ENCODE measurements around the gene TPO.
"Not testable (repeated sequence)": the region's sequence is repeated elsewhere in the genome, so short reads cannot be mapped to it uniquely, and the experiment has no call there.

The TPO gene

DNA sequence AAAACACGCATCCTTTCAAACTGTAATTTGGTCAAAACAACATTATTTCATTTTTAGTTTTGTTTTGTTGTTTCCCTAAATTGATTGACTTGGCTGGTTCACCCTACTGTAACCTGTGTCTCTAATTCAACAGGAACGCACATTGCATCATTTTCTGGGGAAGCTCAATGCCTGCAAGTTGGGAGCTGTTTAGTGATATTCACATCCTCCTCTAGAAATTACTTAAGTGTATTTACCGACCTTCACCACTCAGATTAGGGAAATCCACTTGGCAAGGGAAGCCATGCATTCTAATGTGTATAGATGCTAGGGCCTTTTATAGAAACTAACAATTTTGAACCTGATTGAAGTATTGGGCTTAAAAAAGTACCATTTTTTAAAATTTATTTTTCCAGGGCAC, 7.3 kb upstream of the TPO start:
- no peak for DNase-seq (ENCODE audit: low read depth)

DNA sequence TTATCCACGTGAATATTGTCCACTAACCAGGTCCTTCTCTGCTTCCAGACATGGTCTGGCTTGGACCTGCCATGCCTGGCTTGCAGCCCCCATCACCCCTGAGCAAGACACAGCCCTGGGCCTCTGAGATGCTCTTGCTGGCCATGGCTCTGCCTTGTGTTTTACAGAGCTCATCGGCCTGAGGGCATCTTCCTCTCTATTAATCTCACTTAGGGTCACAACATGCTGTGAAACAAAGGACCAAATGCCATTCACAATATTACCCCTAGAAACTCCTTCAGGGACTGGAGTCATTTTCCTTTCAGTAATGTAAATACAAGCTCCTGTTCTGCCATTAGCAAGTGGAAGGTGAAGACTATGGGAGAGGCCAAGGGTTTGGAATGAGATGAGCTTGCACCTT, 6.8 kb upstream of the TPO start:
- DNase-seq (ENCODE audit: low read depth): no peak

DNA sequence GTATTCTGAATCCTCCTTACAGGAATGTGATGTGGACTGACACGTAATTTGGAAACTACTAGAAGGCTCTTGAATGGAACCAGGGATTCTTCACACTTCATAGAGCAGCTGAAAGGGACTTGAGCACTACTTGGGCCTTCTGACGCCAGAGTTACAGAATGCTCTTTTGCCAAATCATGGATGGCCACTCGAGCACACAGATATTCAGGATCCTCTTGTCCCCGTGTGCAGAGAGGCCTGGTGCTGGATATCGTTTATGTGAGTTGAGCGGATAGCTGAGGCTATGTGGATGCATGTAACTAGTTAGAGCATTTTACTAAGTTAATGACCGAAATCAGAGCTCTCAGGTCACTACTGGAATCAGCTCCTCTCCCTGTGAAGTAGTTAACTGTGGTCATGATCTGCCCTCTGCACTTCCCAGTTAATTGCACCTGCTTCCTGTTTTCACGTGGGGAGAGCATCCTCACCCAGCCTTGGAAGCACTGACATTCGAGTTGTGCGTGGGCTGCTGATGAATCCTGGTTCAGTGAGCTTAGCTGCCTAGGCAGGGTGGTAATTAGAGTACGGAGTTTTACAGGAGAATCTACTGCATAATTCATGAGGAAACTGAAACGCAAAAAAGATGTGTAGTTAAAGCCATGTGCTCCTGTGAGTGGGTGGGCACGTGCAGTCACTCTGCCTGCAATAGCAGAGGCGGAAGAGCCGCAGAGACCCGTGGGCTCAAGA, 5.2 kb upstream of the TPO start:
- DNase-seq (ENCODE audit: low read depth): no peak

DNA sequence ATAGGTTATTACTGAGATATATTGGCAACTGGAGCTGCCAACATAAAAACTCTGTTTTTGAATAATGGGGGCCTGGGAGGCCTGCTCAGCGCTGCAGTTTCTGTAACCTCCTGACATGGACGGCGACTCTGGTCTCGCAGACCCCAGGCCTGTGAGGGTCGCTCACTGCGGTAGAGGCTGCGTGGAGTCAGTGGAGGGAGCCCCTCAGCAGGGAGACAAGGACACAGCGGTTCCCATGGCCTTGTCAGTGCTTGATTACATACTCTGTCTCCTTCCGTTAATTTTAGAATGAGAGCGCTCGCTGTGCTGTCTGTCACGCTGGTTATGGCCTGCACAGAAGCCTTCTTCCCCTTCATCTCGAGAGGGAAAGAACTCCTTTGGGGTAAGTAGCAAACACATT, 858 bp downstream of the TPO start:
- no peak for DNase-seq (ENCODE audit: low read depth)

DNA sequence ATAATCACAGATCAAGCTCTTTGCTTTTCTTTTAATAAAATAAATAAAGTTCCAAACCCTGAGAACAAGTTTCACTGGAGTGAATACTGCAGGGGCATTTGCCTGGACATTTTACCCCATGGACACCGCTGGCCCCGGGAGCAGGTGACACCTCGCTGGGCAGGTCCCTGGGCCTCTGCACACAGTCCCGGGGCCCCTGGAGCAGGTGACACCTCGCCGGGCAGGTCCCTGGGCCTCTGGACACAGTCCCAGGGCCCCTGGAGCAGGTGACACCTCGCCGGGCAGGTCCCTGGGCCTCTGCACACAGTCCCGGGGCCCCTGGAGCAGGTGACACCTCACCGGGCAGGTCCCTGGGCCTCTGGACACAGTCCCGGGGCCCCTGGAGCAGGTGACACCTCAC, 1.6 kb downstream of the TPO start:
- DNase-seq (ENCODE audit: low read depth): not testable (repeated sequence)

DNA sequence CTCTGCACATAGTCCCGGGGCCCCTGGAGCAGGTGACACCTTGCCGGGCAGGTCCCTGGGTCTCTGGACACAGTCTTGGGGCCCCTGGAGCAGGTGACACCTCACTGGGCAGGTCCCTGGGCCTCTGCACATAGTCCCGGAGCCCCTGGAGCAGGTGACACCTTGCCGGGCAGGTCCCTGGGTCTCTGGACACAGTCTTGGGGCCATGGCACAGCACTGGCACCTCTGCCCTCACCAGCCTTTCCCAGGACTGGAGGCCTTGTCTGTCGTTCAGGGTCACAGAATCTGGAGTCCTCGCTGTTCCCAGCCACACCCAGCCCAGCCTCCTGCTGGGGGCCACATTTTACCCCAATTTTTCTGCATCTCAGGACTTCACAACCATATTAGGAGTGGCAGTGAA, 2.2 kb downstream of the TPO start:
- no peak for DNase-seq (ENCODE audit: low read depth)

DNA sequence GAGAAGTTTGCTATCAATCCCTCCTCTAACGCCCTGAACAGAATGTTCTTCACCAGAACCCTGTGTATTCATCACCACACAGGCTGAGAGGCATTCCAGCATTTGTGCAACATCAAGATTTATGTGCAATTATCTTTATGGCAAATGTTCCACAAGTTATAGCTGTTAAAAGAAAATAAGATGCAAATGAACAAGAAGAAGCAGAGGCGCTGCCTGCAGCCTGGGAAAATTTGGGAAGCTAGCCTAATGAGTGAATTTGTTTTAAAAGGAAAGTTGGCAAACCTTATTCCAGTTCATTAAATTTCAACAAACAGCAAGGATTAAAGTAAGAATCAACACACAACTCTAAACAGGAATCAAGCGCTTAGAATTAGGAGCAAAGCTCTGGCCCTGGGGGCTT, 5.3 kb downstream of the TPO start:
- no peak for DNase-seq (ENCODE audit: low read depth)

DNA sequence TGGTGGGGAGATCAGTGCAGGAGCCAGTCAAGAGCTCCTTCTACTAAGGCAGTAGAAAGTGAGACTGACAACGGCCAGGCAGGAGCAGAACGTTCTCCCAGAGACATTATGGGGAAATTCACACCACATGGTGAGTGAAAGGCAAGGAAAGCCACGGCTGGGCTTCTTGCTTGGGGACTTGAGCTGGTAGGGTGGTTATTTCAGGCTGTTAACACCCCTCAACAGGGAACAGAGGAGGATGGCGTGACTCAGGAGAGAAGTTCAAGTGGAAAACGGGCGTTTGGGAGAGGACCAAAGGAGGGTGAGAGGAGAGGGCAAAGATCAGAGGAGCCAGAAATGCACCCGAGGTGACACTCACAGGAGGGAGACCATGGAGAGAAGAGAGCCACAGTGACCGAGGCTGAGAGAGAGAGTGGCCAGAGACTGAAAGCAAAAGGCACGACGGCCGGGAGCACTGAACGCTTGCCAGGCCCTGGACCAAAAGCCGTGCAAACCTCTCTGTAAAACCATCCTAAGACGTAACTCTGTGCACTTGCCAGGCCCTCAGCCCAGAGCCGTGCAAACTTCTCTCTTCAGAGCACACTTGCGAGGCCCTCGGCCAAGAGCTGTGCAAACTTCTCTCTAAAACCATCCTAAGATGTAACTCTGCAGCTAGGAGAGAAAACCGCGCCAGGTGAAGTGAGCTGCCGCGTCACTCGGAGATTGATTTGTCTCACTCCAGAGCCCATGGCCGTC, 7.7 kb downstream of the TPO start:
- no peak for DNase-seq (ENCODE audit: low read depth)

DNA sequence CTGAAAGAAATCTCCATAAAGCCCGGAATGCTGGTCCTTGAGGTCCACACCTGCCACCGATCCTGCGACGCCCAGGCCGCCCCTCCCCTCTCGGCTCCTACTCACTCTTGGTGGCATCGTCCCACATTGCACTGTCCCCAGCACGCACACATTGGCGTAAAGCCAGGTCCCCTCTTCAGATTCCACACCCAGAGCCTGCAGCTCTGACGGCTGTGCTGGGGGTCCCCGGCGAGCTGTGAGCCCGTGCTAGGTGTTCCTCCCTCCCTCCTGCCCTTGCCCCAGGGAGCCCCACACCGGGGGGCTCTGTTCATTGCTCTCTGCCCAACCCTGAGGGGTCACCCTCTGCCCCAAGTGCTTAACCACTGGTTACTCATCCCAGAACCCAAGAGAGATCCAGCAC, 8.5 kb downstream of the TPO start:
- no peak for DNase-seq (ENCODE audit: low read depth)

DNA sequence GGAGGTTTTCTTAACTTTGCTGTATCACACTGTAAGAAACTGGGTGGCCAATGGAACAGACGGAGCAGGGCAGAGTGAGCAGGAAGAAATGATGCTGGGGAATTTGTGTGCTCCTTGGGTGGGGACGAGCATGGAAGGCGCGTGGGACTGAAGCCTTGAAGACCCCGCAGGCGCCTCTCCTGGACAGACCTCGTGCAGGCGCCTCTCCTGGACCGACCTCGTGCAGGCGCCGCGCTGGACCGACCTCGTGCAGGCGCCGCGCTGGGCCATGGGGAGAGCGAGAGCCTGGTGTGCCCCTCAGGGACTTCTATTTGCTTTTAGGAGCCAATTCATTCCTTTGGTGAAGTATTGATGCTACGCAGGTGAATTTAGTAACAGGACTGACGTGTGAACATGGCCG, 8.9 kb downstream of the TPO start:
- no peak for DNase-seq (ENCODE audit: low read depth)

DNA sequence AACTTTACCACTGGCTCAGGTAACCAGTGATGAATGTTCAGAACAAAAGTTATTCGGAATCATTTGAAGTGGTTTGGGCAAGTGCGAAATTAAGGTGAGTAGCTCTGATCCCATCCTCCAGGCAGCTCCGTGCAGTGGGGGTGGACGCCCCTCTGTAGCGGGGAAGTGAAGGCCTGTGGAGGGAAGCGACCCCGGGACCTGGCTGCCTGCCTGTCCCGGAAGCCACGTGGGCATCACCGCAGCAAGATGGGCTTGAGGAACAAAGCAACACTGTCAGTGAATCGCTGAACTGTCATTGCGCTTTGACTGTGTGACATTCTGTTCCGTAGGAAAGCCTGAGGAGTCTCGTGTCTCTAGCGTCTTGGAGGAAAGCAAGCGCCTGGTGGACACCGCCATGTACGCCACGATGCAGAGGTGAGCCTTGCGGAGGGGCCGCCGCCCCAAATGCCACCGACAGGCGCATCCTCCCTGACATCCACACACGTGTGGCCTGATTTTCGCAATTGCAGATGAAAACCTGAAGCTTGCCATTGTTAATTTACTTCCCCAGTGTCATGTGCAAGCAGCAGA, 9.5 kb downstream of the TPO start:
- no peak for DNase-seq (ENCODE audit: low read depth)

DNA sequence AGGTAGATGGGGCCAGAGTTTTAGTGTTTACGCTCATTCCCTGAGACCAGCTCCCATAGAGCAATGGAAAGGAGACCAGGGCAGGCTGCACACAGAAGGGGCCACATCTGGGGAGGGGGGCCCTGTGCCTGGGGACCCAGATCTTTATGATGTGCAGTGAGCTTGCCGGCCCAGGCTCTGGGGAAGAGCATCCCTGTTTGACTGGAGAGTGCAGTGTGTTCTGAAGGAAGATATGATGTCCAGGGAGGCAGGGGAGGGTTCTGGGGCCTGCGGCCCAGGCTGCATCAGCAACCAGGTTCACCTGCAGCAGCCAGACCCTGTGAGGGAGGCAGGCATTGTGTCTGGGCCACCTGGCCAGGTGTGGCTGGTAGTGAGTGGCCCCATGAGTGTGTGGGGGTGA, 13.8 kb downstream of the TPO start:
- DNase-seq (ENCODE audit: low read depth): no peak

DNA sequence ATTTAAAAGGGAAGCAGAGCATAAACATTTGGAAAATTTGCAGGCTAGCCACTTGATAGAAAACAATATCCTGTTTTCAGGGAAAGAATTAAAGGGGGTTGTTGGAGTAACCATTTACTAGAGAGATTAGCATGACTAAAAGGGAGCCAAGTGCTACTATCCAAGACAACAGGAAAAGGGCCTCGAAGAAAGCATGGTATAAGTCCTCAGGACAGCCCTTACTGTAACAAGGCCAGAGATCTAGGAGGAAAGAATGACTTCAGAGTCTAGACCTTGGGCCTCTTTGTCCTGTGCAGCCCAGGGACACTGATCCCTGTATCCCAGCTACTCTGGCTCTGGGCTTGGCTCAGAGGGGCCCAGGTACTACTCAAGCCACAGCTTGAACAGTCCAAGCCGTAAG, 16.6 kb downstream of the TPO start:
- DNase-seq (ENCODE audit: low read depth): no peak

DNA sequence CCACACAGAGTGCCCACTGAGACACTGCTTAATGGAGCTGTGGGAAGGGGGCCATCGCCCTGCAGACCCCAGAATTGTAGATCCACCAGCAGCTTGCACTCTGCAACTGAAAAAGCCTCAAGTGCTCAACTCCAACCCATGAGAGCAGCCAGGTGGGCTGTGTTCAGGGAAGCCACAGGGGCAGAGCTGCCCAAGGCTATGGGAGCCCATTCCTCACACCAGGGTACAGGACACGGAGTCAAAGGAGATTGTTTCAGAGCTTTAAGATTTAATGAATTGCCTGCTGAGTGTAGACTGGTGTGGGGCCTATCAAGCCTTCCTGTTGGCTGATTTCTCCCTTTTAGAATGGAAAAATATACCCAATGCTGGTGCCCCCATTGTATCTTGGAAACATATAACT, 17.2 kb downstream of the TPO start:
- no peak for DNase-seq (ENCODE audit: low read depth)

DNA sequence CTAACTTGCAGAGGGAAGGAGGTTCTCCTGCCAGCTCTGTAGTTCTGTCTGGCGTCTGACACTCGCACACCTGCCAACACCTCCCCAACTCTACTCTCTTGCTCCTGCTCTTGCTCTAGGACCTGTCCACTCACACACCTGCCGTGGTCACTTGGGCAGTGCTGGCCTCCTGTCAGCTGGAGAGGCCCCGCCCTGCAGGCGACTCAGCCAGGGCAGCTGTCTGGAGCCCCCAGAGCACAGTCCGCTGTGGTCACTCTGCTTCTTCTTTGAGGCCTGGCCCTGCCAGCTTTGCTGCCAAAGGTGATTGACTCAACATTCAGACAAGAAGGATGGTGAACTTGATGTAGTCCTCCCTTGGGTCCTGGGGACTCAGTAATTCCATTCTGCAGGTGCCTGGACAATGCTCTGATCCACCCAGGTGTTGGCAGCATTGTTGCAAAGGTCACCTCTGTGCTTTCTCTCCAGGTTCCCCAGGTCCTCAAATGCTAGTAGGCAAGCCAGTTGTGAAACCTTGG, 18.7 kb downstream of the TPO start:
- no peak for DNase-seq (ENCODE audit: low read depth)

DNA sequence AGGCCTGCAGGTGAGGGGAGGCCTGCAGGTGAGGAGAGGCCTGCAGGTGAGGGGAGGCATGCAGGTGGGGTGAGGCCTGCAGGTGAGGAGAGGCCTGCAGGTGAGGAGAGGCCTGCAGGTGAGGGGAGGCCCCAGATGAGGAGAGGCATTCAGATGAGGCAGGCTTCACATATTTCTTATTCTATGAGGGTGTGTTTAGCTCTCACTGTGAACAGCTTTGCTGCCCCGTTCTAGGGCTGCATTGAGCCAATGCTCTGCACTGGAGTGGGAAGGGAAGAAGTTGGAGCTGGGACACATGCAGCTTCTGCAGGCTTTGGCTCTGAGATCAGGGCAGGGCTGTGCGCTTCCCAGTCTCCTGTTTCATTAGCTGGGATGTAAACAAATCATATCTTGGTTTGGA, 19.5 kb downstream of the TPO start:
- no peak for DNase-seq (ENCODE audit: low read depth)

DNA sequence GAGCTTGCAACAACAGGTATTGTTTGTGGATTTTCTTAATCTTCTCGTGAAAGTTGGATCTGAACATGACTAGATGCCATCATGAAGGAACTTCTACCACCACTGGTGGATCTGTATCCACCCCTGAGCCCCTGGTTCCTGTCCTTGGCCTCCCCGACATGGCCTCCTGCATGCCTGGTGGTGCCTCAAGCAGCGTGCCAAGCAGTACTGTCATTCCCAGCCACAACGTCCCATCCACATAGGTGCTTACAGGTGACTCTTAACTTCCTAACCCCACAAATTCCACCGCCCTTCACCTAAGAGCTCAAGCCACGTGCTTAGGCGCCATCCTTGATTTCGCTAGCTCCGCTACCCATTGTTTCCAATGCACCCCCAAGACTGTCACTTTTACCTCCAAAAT, 23.1 kb downstream of the TPO start:
- DNase-seq (ENCODE audit: low read depth): no peak

DNA sequence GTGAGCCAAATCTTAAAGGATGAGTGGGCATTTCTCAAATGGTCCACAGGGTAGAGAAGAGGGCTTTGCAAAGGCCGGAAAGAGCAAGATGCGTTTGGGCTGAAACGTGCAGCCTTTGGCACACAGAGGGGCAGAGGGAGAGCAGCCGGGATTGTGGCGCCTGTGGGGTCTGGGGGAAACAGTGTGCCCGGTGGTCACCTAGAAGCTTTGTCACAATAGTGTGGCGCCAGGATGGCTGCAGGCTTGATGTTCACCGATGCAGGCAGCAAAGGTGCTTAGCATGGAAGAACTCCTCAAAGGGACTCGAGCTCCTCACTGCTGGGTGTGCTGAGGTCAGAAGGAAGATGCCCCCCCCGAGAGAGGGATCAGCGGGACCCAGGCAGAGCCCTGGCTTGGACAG, 23.8 kb downstream of the TPO start:
- no peak for DNase-seq (ENCODE audit: low read depth)

DNA sequence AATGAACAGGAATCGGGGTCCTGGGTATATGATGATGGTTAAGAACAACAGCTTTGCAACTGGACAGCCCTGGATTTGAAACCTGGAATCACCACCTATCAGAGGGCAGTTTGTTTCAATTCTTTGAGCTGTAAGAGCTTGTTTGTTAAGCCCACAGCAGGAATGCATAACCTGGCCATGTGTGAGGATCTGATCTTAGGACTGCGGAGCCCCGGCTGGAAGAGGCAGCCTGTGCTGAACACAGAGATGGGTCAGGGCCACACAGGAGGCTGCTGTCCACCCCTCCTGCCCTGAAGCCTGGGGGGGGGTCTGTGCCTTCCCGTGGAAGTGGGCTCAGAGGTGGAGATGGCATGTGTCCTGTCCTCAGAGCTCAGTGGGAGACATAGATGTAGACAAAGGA, 24.3 kb downstream of the TPO start:
- DNase-seq (ENCODE audit: low read depth): no peak

DNA sequence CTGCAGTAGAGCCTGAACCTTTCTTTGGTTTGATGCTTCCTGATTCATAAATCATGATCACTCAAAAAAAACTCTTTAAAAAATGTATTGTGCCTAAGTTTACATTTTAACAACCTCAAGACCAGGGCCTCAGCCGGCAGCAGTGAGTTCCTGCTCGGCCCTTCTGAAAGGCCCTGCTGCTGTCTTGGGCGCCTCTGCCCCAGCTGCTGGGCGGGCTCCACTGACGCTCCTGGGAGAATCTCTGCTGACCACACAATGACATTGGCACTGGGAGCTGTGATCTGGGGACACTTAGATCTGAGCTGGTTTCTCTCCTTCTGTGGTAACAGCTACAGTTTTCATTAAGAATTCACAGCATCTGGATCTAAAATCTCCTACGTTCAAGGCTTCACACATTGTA, 25.7 kb downstream of the TPO start:
- no peak for DNase-seq (ENCODE audit: low read depth)

DNA sequence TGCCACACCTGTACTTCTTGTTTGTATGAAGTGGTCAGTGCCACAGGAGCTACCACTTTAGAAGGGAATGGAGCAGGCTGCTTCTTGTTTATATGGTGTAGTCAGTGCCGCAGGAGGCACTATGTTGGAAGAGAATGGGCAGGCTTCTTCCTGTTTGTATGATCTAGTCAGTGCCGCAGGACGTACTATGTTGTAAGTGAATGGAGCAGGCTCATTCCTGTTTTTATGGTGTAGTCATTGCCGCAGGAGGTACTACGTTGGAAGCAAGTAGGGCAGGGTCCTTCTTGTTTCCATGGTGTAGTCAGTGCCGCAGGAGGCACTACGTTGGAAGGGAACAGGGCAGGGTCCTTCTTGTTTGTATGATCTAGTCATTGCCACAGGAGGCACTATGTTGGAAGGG, 27.3 kb downstream of the TPO start:
- DNase-seq (ENCODE audit: low read depth): no peak

DNA sequence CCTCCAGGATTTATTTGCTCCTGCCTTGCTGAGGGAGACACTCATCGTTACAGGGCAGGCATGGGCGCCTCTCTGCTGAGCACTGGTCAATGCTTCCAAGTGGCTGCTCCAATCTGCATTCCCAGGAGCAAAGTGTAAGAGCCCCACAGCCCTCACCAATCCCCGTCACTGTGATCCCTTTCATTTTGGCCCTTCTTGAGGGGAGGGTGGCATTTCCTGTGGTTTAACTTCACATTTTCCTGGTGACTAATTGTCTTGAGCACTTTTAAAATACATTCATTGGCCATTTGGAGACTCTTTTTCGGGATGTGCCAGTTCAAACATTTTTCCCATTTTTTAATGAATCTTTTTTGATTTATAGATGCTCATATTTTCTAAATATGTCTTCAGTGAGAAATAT, 33.0 kb downstream of the TPO start:
- DNase-seq (ENCODE audit: low read depth): no peak

DNA sequence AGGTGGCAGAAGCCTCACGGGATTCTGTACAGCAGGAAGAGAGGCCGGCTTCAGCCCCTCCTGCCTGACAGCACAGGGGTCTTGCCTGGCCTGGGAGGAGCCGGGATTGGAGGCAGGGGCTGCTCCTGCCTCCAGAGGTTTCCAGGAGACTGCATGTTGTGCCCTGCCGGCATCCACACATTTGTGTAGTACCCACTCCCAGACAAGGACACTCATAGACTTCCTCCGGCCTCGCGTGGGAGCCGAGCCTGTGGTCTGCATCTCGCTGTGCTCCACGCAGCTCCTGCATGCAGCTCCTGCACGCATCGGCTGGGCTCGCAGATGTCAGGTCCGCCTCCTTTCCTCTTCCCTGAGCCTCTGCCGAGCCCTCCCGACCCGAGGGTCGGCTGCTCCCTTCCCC, 34.7 kb downstream of the TPO start:
- DNase-seq (ENCODE audit: low read depth): no peak

DNA sequence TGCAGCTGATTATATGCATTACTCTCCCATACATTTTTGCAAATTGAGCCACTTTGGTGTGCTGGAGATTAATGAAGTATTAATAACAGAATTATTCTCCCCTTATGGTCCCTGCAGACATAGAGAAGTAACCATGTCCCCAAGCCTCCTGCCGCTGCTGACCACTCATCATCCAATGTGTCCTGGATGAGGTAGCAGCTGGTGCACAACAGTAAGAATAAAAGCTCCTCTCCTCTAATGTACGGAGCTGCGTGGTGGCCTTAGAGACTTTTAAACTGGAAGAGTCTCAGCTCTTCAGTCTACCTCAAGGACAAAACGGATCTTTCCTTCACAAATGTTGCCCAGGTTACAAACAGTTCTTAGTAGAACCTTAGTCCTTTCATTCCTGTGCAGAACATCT, 37.7 kb downstream of the TPO start:
- no peak for DNase-seq (ENCODE audit: low read depth)

Measured in fibroblast of gingiva (primary cell).